Endothelial cell of umbilical vein (primary cell): ENCODE data around the gene KAT2B. TPM values are rescaled to one million over a fixed set of nuclear protein-coding genes. Genes with fewer than 3 reads are reported as not detected.

ENCODE experiments used
- BruUV-seq: library from RNA; stranded (reverse); fragments of 400-500 nt; replicated peaks from 2 replicates; lab custom pipeline; 2021; lab: Mats Ljungman, UMichigan
- CTCF ChIA-PET: fragments of 300-600, 350-600 bp; sonication (Branson Sonifier 250); formaldehyde crosslinking; loops from one replicate; lab custom pipeline; 2021; ENCODE audit warnings: antibody characterized with exemption, inconsistent platforms; lab: Charles Lee
- POLR2A ChIA-PET: fragments of 300-600, 350-600 bp; sonication (Branson Sonifier 250); formaldehyde crosslinking; loops from one replicate; lab custom pipeline; 2021; ENCODE audit warnings: antibody characterized with exemption, inconsistent platforms; lab: Charles Lee
- DNase-seq: peaks from one replicate; pipeline ENCODE4 v3.0.0-alpha.2; 2011; ENCODE audit warnings: low read depth, low spot score
- FAIRE-seq: peaks from 2 replicates; lab custom pipeline; 2011; peaks lifted over from hg19 to GRCh38; lab: Jason Lieb, UNC
- H2AFZ ChIP-seq: 2 replicates; pipeline ENCODE4 v1.6.0; 2012; ENCODE audit warnings: low read depth, low read length, control low read depth, inconsistent platforms
- H3K27ac ChIP-seq: 2 replicates; pipeline ENCODE4 v1.5.1; 2011; ENCODE audit warnings: low read depth, mild to moderate bottlenecking, control low read depth, low read length, moderate library complexity; ENCODE audit not compliant: insufficient read depth
- H3K27me3 ChIP-seq, 2 experiments: 2 replicates each; pipeline versions ENCODE4 v1.6.0 to v1.6.1; 2011; ENCODE audit warnings: low read length in 2 of 2, mixed read lengths in 1 of 2; ENCODE audit not compliant: control insufficient read depth in 2 of 2, insufficient read depth in 2 of 2
- H3K36me3 ChIP-seq, 2 experiments: 2 replicates in 1 of 2; 3 replicates in 1 of 2; pipeline ENCODE4 v1.5.1; 2011; ENCODE audit warnings: low read length in 2 of 2, mild to moderate bottlenecking in 1 of 2, moderate library complexity in 1 of 2; ENCODE audit not compliant: control insufficient read depth in 2 of 2, insufficient read depth in 2 of 2; ENCODE audit errors: extremely low read depth in 1 of 2
- H3K4me1 ChIP-seq: 3 replicates; pipeline ENCODE4 v1.5.1; 2011; ENCODE audit warnings: mild to moderate bottlenecking, low read length; ENCODE audit not compliant: control insufficient read depth, insufficient read depth; ENCODE audit errors: extremely low read depth
- H3K4me2 ChIP-seq: 2 replicates; pipeline ENCODE4 v1.6.1; 2011; ENCODE audit warnings: low read length, control low read depth, mixed read lengths; ENCODE audit not compliant: insufficient read depth
- H3K4me3 ChIP-seq, 3 experiments: fragments of 200-600 bp in 1 of 3; sonication (generic), shearing (Covaris generic) in 1 of 3; replicated peaks in 1 of 3; 2 replicates each; pipeline ENCODE4 v1.5.1; 2011 to 2016; ENCODE audit warnings: control low read depth in 3 of 3, low read length in 3 of 3, mild to moderate bottlenecking in 2 of 3, inconsistent platforms in 1 of 3, low read depth in 1 of 3, moderate library complexity in 1 of 3; ENCODE audit not compliant: insufficient read depth in 1 of 3
- H3K79me2 ChIP-seq: 2 replicates; pipeline ENCODE4 v1.6.0; 2012; ENCODE audit warnings: low read length, inconsistent platforms; ENCODE audit not compliant: control insufficient read depth, insufficient read depth
- H3K9ac ChIP-seq: replicated peaks from 2 replicates; pipeline ENCODE3; 2011; ENCODE audit warnings: low read length, control low read depth; ENCODE audit not compliant: insufficient read depth; ENCODE audit errors: extremely low read depth
- H3K9me1 ChIP-seq: replicated peaks from 3 replicates; pipeline ENCODE4 v1.6.0; 2011; ENCODE audit warnings: mild to moderate bottlenecking, low read length; ENCODE audit not compliant: control insufficient read depth, insufficient read depth; ENCODE audit errors: extremely low read depth
- H3K9me3 ChIP-seq: replicated peaks from 2 replicates; pipeline ENCODE4 v1.5.1; 2012; ENCODE audit warnings: low read length, inconsistent platforms; ENCODE audit not compliant: control insufficient read depth, insufficient read depth
- H4K20me1 ChIP-seq: replicated peaks from 2 replicates; pipeline ENCODE3; 2011; ENCODE audit warnings: mild to moderate bottlenecking, low read length; ENCODE audit not compliant: control insufficient read depth, insufficient read depth; ENCODE audit errors: extremely low read depth
- EZH2 ChIP-seq: IDR thresholded peaks from 2 replicates; pipeline ENCODE4 v1.6.1; 2012; ENCODE audit warnings: borderline replicate concordance, low read depth, mild to moderate bottlenecking, moderate library complexity, low read length, inconsistent platforms; ENCODE audit not compliant: severe bottlenecking
- FOS ChIP-seq: IDR thresholded peaks from 2 replicates; pipeline ENCODE4 v1.6.1; 2011; ENCODE audit warnings: mild to moderate bottlenecking, low read length, moderate library complexity, borderline replicate concordance; ENCODE audit not compliant: insufficient read depth
- GATA2 ChIP-seq: IDR thresholded peaks from 2 replicates; pipeline ENCODE4 v1.7.0; 2011; ENCODE audit warnings: low read depth, mild to moderate bottlenecking, moderate library complexity, mixed read lengths, low read length; ENCODE audit not compliant: insufficient read length, insufficient read depth
- JUN ChIP-seq: IDR thresholded peaks from 2 replicates; pipeline ENCODE4 v1.6.1; 2011; ENCODE audit warnings: borderline replicate concordance, low read depth; ENCODE audit not compliant: insufficient read length, insufficient read depth
- MYC ChIP-seq: IDR thresholded peaks from one replicate; pipeline ENCODE4 v1.6.1; 2011; ENCODE audit warnings: mild to moderate bottlenecking, low read depth, low read length
- POLR2A ChIP-seq: IDR thresholded peaks from 2 replicates; pipeline ENCODE4 v1.6.1; 2012; ENCODE audit warnings: low read depth, mild to moderate bottlenecking, control low read depth, low read length
- POLR2AphosphoS5 ChIP-seq: IDR thresholded peaks from 2 replicates; pipeline ENCODE4 v1.6.1; 2012; ENCODE audit warnings: low read depth, mild to moderate bottlenecking, control low read depth, low read length, moderate library complexity; ENCODE audit not compliant: insufficient read depth
- dilution Hi-C: fragments of 300-500 bp; cut with MboI; formaldehyde crosslinking; loops from one replicate; pipeline ENCODE4 v1.15.0; 2019; ENCODE audit warnings: low sequenced_read_pairs; ENCODE audit not compliant: extremely low pct_ligation_motif_present
- intact Hi-C: fragments of 100-400 bp; cut with micrococcal nuclease; formaldehyde crosslinking; loops from one replicate; pipeline ENCODE4 v1.10.0; 2022
- polyA plus RNA-seq, 4 experiments: library from polyadenylated mRNA; depleted of rRNA in 3 of 4; stranded (reverse) in 3 of 4; unstranded in 1 of 4; fragments of >200 nt; gene quantifications; 2 replicates each; pipeline versions ENCODE4 v1.2.1 to v1.2.3, GENCODE V29; 2011 to 2012; ENCODE audit warnings: missing spikeins in 1 of 4
- total RNA-seq: library from RNA; stranded (reverse); gene quantifications from 2 replicates; pipeline ENCODE4 v1.2.3, GENCODE V29; 2021
- TF ChIP-seq, protein P1 (sequence below): IDR thresholded peaks from 2 replicates; pipeline ENCODE4 v1.6.1; 2011; ENCODE audit not compliant: insufficient read depth, insufficient read length
- TF ChIP-seq, protein P2 (sequence below), 2 donors: IDR thresholded peaks; 1 replicate in 1 of 2; 2 replicates in 1 of 2; pipeline ENCODE4 v1.5.1; 2011; ENCODE audit warnings: low read length in 2 of 2, mild to moderate bottlenecking in 2 of 2, moderate library complexity in 2 of 2, control low read depth in 1 of 2, inconsistent platforms in 1 of 2, low read depth in 1 of 2; ENCODE audit not compliant: insufficient read depth in 1 of 2; ENCODE audit errors: extremely low read depth in 1 of 2

KAT2B gene
- total and polyA plus RNA-seq, 2 donors (not counting 3 experiments of a cell fraction or from before 2014, with no cell fraction given): 2.6 to 11.0 TPM

DNA sequence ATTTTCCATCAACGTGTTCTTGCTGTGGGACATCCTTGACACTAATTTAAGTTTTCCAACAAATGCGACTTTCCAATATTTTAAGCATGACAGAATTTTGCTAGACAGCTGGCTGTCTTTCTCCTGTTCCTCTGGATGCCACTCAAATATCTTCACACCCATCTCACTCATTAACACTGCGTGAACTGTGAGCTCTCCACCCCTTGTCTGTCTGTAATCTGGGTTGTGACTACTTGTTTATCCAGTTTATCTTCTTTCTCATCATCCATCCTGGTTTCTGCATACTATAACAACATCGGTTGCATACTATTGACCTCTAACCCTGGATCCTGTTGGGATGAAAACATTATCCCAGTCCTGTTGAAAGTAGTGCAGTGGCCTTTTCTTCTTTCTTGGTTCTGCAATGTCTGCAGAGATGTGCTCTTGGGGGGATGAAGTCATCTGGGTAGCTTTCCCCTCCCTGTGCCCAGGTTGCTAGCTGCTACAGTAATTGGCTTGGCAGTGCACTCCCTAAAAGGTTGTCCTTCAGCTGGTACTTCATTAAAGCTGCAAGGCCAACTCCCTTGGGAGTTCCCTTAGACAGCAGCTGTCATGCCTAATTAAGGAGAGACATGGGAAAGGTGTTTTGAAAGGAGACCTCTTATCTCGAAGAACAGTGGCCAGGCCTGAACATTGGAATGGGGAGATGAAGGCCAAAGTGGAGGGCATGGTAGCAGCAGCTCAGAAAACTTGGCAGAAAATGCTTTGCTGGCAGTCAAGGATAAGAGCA is 24.7 kb downstream of the KAT2B start:
- no TSS peak for BruUV-seq
- Histone ChIP-seq H4K20me1 (peaks cover 2% of the 10 kb centered on the region), H3K36me3 (no peaks in the 10 kb centered on the region), H3K27ac (no peak overlapping the region), H3K27me3 (no peaks in the 10 kb centered on the region), H2AFZ (no peak overlapping the region), H3K79me2 (no peaks in the 10 kb centered on the region), H3K9ac (no peak overlapping the region), H3K4me3 (no peak overlapping the region), H3K9me1 (no peaks in the 10 kb centered on the region), H3K4me1 (no peaks in the 10 kb centered on the region), H3K4me2 (no peak overlapping the region), H3K9me3 (no peaks in the 10 kb centered on the region)
- intact Hi-C loops (no loop called here), dilution Hi-C loops (no loop called here)
- DNase-seq: no peak
- ChIA-PET POLR2A (no interaction called here), CTCF (no interaction called here)
- FAIRE-seq: no peak
- TF ChIP-seq EZH2 (no peak), POLR2AphosphoS5 (no peak), JUN (no peak)
- TF ChIP-seq, protein P1, sequence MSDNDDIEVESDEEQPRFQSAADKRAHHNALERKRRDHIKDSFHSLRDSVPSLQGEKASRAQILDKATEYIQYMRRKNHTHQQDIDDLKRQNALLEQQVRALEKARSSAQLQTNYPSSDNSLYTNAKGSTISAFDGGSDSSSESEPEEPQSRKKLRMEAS: no peak

DNA sequence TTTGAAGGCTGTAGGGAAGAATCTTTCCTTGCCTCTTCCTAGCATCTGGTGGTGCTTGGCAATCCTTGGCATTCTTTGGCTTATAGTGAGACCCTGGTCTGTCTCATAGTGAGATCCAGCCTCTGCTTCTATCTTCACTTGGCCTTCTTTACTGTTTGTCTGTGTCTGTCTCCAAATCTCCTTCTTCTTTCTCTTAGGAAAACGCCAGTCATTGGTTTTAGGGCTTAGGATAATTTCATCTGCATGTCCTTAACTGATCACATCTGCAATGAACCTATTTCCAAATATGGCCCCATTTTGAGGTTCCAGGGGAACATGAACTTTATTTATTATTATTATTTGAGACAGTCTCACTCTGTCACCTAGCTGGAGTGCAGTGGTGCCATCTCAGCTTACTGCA is 25.8 kb downstream of the KAT2B start:
- FAIRE-seq: no peak
- no peaks in the 10 kb centered on the region for H3K79me2 ChIP-seq
- H3K27ac ChIP-seq: no peak overlapping the region
- ChIA-PET CTCF (no interaction called here), POLR2A (no interaction called here)
- dilution Hi-C loops (no loop called here), intact Hi-C loops (no loop called here)
- H3K27me3 ChIP-seq: no peaks in the 10 kb centered on the region
- no peaks in the 10 kb centered on the region for H3K9me3 ChIP-seq
- no peak for DNase-seq
- no peak overlapping the region for H3K9ac ChIP-seq
- no peak overlapping the region for H3K4me2 ChIP-seq
- no peak overlapping the region for H3K4me3 ChIP-seq
- H3K4me1 ChIP-seq: no peaks in the 10 kb centered on the region
- TF ChIP-seq FOS (no peak), JUN (no peak), MYC (no peak), EZH2 (no peak), POLR2A (no peak), POLR2AphosphoS5 (no peak), GATA2 (no peak)
- TF ChIP-seq, protein P1: no peak
- TF ChIP-seq, protein P2, sequence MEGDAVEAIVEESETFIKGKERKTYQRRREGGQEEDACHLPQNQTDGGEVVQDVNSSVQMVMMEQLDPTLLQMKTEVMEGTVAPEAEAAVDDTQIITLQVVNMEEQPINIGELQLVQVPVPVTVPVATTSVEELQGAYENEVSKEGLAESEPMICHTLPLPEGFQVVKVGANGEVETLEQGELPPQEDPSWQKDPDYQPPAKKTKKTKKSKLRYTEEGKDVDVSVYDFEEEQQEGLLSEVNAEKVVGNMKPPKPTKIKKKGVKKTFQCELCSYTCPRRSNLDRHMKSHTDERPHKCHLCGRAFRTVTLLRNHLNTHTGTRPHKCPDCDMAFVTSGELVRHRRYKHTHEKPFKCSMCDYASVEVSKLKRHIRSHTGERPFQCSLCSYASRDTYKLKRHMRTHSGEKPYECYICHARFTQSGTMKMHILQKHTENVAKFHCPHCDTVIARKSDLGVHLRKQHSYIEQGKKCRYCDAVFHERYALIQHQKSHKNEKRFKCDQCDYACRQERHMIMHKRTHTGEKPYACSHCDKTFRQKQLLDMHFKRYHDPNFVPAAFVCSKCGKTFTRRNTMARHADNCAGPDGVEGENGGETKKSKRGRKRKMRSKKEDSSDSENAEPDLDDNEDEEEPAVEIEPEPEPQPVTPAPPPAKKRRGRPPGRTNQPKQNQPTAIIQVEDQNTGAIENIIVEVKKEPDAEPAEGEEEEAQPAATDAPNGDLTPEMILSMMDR (IDR thresholded peaks at IDR 0.05; ENCODE audit: extremely low read depth in 1 of 2, insufficient read depth in 1 of 2, low read depth in 1 of 2, low read length in 2 of 2): no peak
- no peak overlapping the region for H2AFZ ChIP-seq
- H4K20me1 ChIP-seq: peaks cover 2% of the 10 kb centered on the region
- no TSS peak for BruUV-seq
- no peaks in the 10 kb centered on the region for H3K36me3 ChIP-seq
- no peaks in the 10 kb centered on the region for H3K9me1 ChIP-seq
